K562 (cell line): ENCODE measurements around the gene PMPCA. TPM values are rescaled to one million over a fixed set of nuclear protein-coding genes. Genes with fewer than 3 reads are reported as not detected.

Experiments
- ATAC-seq: fragments of 200-7000 bp; cut with Tn5 transposase; 3 replicates; pipeline ENCODE4 v1.9.1; 2020; ENCODE audit warnings: moderate library complexity
- BruUV-seq: library from RNA; stranded (reverse); fragments of 400-500 nt; replicated peaks from 2 replicates; lab custom pipeline; 2021; lab: Mats Ljungman, UMichigan
- CTCF ChIA-PET: fragments of 300-600 bp; formaldehyde crosslinking; extraction: SDS; loops from one replicate; lab custom pipeline; 2021; ENCODE audit warnings: low intra/inter-chr PET ratio; lab: Yijun Ruan, JAX
- POLR2A ChIA-PET: fragments of 300-600, 350-650 bp; sonication (Branson Sonifier 250); formaldehyde crosslinking; extraction: SDS; loops from one replicate; lab custom pipeline; 2021; ENCODE audit warnings: antibody characterized with exemption, inconsistent platforms; lab: Yijun Ruan, JAX
- DNase-seq, 4 experiments: peaks; one replicate each; pipeline versions ENCODE4 v3.0.0 to v3.0.0-alpha.2; 2011 to 2018; ENCODE audit warnings: low spot score in 3 of 4, mixed read lengths in 3 of 4; ENCODE audit errors: extremely low read depth in 1 of 4
- FAIRE-seq: peaks from 2 replicates; lab custom pipeline; 2011; peaks lifted over from hg19 to GRCh38; lab: Jason Lieb, UNC
- H2AFZ ChIP-seq: 2 replicates; pipeline ENCODE4 v1.6.0; 2011; ENCODE audit warnings: low read depth, low read length, control low read depth, inconsistent platforms
- H3K27ac ChIP-seq: fragments of 200-600 bp; 3 replicates; pipeline ENCODE4 v1.8.0; 2011; ENCODE audit warnings: low read depth, mild to moderate bottlenecking, control low read depth, inconsistent platforms, low read length, moderate library complexity, mixed read lengths; ENCODE audit errors: extremely low read depth
- H3K27me3 ChIP-seq, 2 experiments: fragments of 300-600 bp in 1 of 2; 2 replicates in 1 of 2; 3 replicates in 1 of 2; pipeline versions ENCODE4 v1.6.0 to v1.8.0; 2011; ENCODE audit warnings: inconsistent platforms in 2 of 2, low read length in 2 of 2, mild to moderate bottlenecking in 1 of 2, mixed read lengths in 1 of 2, moderate library complexity in 1 of 2; ENCODE audit not compliant: control insufficient read depth in 2 of 2, insufficient read depth in 2 of 2
- H3K36me3 ChIP-seq: fragments of 300-600 bp; 3 replicates; pipeline ENCODE4 v1.8.0; 2011; ENCODE audit warnings: mild to moderate bottlenecking, low read length, inconsistent platforms; ENCODE audit not compliant: control insufficient read depth, insufficient read depth
- H3K4me1 ChIP-seq, 2 experiments: fragments of 200-600 bp in 1 of 2; replicated peaks in 1 of 2; 2 replicates in 1 of 2; 3 replicates in 1 of 2; pipeline versions ENCODE4 v1.5.1 to v1.8.0; 2011; ENCODE audit warnings: inconsistent platforms in 2 of 2, low read length in 2 of 2, mild to moderate bottlenecking in 1 of 2, mixed read lengths in 1 of 2, moderate library complexity in 1 of 2; ENCODE audit not compliant: control insufficient read depth in 2 of 2, insufficient read depth in 2 of 2
- H3K4me2 ChIP-seq: 2 replicates; pipeline ENCODE4 v1.6.1; 2011; ENCODE audit warnings: low read length, control low read depth, inconsistent platforms, mixed read lengths; ENCODE audit not compliant: insufficient read depth
- H3K4me3 ChIP-seq: fragments of 200-600 bp; sonication (generic), shearing (Covaris generic); 2 replicates; pipeline ENCODE4 v1.5.1; 2016; ENCODE audit warnings: control low read depth, inconsistent platforms
- H3K79me2 ChIP-seq: fragments of 200-600 bp; 3 replicates; pipeline ENCODE4 v1.8.0; 2011; ENCODE audit warnings: low read length, inconsistent platforms; ENCODE audit not compliant: control insufficient read depth, insufficient read depth
- H3K9ac ChIP-seq, 2 experiments: 2 replicates each; pipeline versions ENCODE4 v1.6.0 to v1.6.1; 2011; ENCODE audit warnings: low read depth in 2 of 2, low read length in 2 of 2, control low read depth in 1 of 2, inconsistent platforms in 1 of 2, mild to moderate bottlenecking in 1 of 2, mixed read lengths in 1 of 2; ENCODE audit not compliant: insufficient read depth in 1 of 2
- H3K9me1 ChIP-seq: one replicate; pipeline ENCODE4 v1.6.0; 2011; ENCODE audit warnings: inconsistent platforms, mild to moderate bottlenecking, low read length, moderate library complexity; ENCODE audit not compliant: control insufficient read depth, insufficient read depth
- H3K9me3 ChIP-seq: replicated peaks from 2 replicates; pipeline ENCODE4 v1.5.1; 2011; ENCODE audit warnings: low read depth, low read length, inconsistent platforms; ENCODE audit not compliant: control insufficient read depth, insufficient read depth
- H4K20me1 ChIP-seq: replicated peaks from 2 replicates; pipeline ENCODE4 v1.6.1; 2011; ENCODE audit warnings: low read length, inconsistent platforms, mixed read lengths; ENCODE audit not compliant: control insufficient read depth, insufficient read depth
- LCOR ChIP-seq: sonication (generic); formaldehyde crosslinking; IDR thresholded peaks from 2 replicates; pipeline ENCODE4 v1.8.0; 2022; ENCODE audit warnings: mild to moderate bottlenecking, missing genetic modification reagents
- POLR2A ChIP-seq: fragments of 450-650 bp; conservative IDR thresholded peaks from 2 replicates; pipeline ENCODE4 v1.6.1; 2016
- POLR2AphosphoS2 ChIP-seq: IDR thresholded peaks from 2 replicates; pipeline ENCODE4 v1.6.1; 2012; ENCODE audit warnings: low read length, improper control_type of control experiment
- RBFOX2 ChIP-seq: fragments of 200-400 bp; formaldehyde crosslinking; IDR thresholded peaks from 2 replicates; pipeline ENCODE4 v1.6.1; 2017; ENCODE audit warnings: low read depth, mild to moderate bottlenecking, low read length, moderate library complexity
- RBM17 ChIP-seq: fragments of 200-400 bp; formaldehyde crosslinking; IDR thresholded peaks from 2 replicates; pipeline ENCODE4 v1.6.1; 2017; ENCODE audit warnings: low read depth, mild to moderate bottlenecking, low read length, borderline replicate concordance
- RBM22 ChIP-seq: fragments of 200-400 bp; formaldehyde crosslinking; IDR thresholded peaks from 2 replicates; pipeline ENCODE4 v1.6.1; 2018; ENCODE audit warnings: low read length, low read depth; ENCODE audit not compliant: poor library complexity, severe bottlenecking
- RFX5 ChIP-seq: IDR thresholded peaks from 2 replicates; pipeline ENCODE4 v1.6.1; 2011; ENCODE audit warnings: low read depth, mild to moderate bottlenecking, improper control_type of control experiment, low read length
- SPI1 ChIP-seq: IDR thresholded peaks from 2 replicates; pipeline ENCODE4 v1.6.1; 2011; ENCODE audit warnings: low read depth, low read length, control low read depth, borderline replicate concordance
- WGBS: fragments of 100-300 bp; shearing (Covaris generic); methylation state at CpG from one replicate; pipeline ENCODE4 v1.1.6; 2016; ENCODE audit warnings: low coverage, mixed read lengths; ENCODE audit not compliant: insufficient coverage; ENCODE audit errors: missing lambda C conversion rate; 5-methylcytosine and 5-hydroxymethylcytosine counted together
- in situ Hi-C: fragments of 300-500 bp; cut with MboI; formaldehyde crosslinking; loops from 4 replicates; pipeline ENCODE4 v1.15.0; 2018; ENCODE audit warnings: inconsistent platforms, mixed read lengths
- intact Hi-C: fragments of 100-400 bp; cut with micrococcal nuclease; formaldehyde crosslinking; loops from 2 replicates; pipeline ENCODE4 v1.14.2; 2022
- polyA plus RNA-seq, 8 experiments: library from polyadenylated mRNA; depleted of rRNA in 4 of 8; stranded (reverse) in 5 of 8; unstranded in 3 of 8; fragments of >200 nt; fragmentation: Nextera tagmentation in 2 of 8; fragmentation: Illumina TruSeq in 1 of 8; extraction: Ambion mirVana in 2 of 8; extraction: Trizol in 1 of 8; gene quantifications; 2 replicates each; pipeline versions ENCODE4 v1.2.1 to v1.2.3, GENCODE V29; 2011 to 2014; ENCODE audit warnings: inconsistent platforms in 1 of 8, missing spikeins in 1 of 8
- total RNA-seq, 7 experiments: library from RNA; depleted of rRNA in 6 of 7; stranded (reverse); fragments of >200 nt in 6 of 7; fragmentation: Illumina TruSeq in 2 of 7; extraction: Trizol in 2 of 7; gene quantifications; 2 replicates each; pipeline versions ENCODE4 v1.2.1 to v1.2.3, GENCODE V29; 2011 to 2021; ENCODE audit warnings: low replicate concordance in 1 of 7

Gene PMPCA
- total and polyA plus RNA-seq, 9 of the 15 experiments (the other 6 are each of a cell fraction or from before 2014, with no cell fraction given), result 23.9 to 143 (median 86.6) TPM

- no peak for TF ChIP-seq RBM17
- no peak for TF ChIP-seq POLR2A
- TF ChIP-seq SPI1, result no peak
- TF ChIP-seq RFX5, result no peak
- TF ChIP-seq POLR2AphosphoS2, result peak; percentile 80
Measured at GRCh38 chr9:136364942-136365774, 45.3 kb upstream of the PMPCA start (continued).

DNA sequence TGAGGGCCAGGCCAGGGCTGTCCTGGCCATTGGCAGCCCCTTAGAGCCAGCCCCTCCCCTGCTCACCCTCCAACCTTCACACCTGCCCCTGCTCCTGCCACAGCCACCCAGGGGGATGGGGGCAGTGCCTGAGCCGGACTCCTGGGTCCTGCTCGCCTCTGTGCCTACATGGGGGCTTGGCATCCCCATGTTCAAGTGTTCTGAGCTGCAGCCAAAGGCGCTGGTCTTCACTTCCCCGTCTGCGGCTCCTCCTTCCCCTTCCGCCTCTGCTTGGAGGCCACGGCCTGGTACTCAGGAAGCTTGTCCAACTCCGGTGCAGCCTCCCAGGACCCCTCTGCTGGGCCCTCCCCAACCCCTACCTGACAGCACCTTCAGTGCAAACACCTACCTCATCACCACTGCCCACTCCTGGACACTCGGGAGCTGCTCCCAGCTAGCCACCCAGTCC lies 44.7 kb upstream of the PMPCA start:
- peak; percentile 32 for TF ChIP-seq RBM22
- no peak for TF ChIP-seq LCOR (CRISPR knock-in tag)
- TF ChIP-seq RBFOX2, result peak; percentile 31; the same call in 1 of the 2 replicates
- H3K79me2 ChIP-seq, result no peaks in the 10 kb centered on the region; the same call in 2 of the 3 replicates
- CTCF ChIA-PET, result no interaction called here
- intact Hi-C loops, result loop anchor here (1.0 kb wide), 1 partner anchor 35 kb away; the partner anchor contains the start of gene SNAPC4
- H4K20me1 ChIP-seq, result no peaks in the 10 kb centered on the region
- H3K36me3 ChIP-seq, result peaks cover 55% of the 10 kb centered on the region; the same call in 2 of the 3 replicates
- H3K4me3 ChIP-seq, result no peak overlapping the region
- H3K9ac ChIP-seq, result peak overlapping the region in 1 of 2 experiments; percentile 66; a peak in 2 of 4 replicates
- BruUV-seq, result no TSS peak
- DNase-seq (no peak), FAIRE-seq (no peak), ATAC-seq (no peak)
- in situ Hi-C loops, result no loop called here
- no peaks in the 10 kb centered on the region for H3K9me3 ChIP-seq
- no peak overlapping the region for H2AFZ ChIP-seq
- H3K4me1 ChIP-seq, result peaks cover 11 to 91% of the 10 kb centered on the region in 2 experiments
- H3K4me2 ChIP-seq, result no peak overlapping the region
- POLR2A ChIA-PET, result interaction anchor here (0.5 to 1.4 kb wide), 4 partner anchors 8 to 297 kb away, joined by 3 to 4 read pairs (median 3); partner anchors contain the start of gene EGFL7
- WGBS, result 92% methylated on average over 5 of the region's 9 CpGs
- no peaks in the 10 kb centered on the region for H3K27me3 ChIP-seq
- no peaks in the 10 kb centered on the region for H3K9me1 ChIP-seq
- no peak overlapping the region for H3K27ac ChIP-seq
